WERI-Rb-1 (cell line): Measurements from ENCODE around the gene CTSS.

Experiments
- DNase-seq: peaks from one replicate; pipeline ENCODE4 v3.0.0-alpha.2; 2020
- H3K27ac ChIP-seq: fragments of 250-450 bp; sonication (Bioruptor Pico); 2 replicates; pipeline ENCODE4 v1.5.1; 2020; ENCODE audit warnings: mild to moderate bottlenecking, moderate library complexity
- H3K27me3 ChIP-seq: fragments of 250-450 bp; sonication (Bioruptor Pico); 2 replicates; pipeline ENCODE4 v1.5.1; 2021; ENCODE audit warnings: mild to moderate bottlenecking, low read depth, moderate library complexity; ENCODE audit not compliant: insufficient read depth, severe bottlenecking
- H3K36me3 ChIP-seq: fragments of 250-450 bp; sonication (Bioruptor Pico); 2 replicates; pipeline ENCODE4 v1.5.1; 2020; ENCODE audit warnings: mild to moderate bottlenecking, moderate library complexity
- H3K4me3 ChIP-seq: 2 replicates; pipeline ENCODE4 v1.5.1; 2011; ENCODE audit warnings: low read depth, mild to moderate bottlenecking, control low read depth, low read length
- H3K9me3 ChIP-seq: fragments of 250-450 bp; sonication (Bioruptor Pico); 2 replicates; pipeline ENCODE4 v1.5.1; 2021; ENCODE audit warnings: mild to moderate bottlenecking, moderate library complexity; ENCODE audit not compliant: severe bottlenecking
- CTCF ChIP-seq: IDR thresholded peaks from 2 replicates; pipeline ENCODE4 v1.5.1; 2011; ENCODE audit warnings: low read depth, mild to moderate bottlenecking, control low read depth, inconsistent platforms, low read length

CTSS gene

GRCh38 chr1:150808121-150808520 lies 42.5 kb upstream of the CTSS start, which contains the start of gene CTSK:
Gene CTSK, minus strand, starts transcription at chr1:150808260. Its CDS starts 1,455 bp downstream, at chr1:150806805.
- Histone ChIP-seq H3K4me3 (no peak within 1 kb of the TSS), H3K36me3 (peaks cover 26% of the 10 kb centered on the region), H3K27me3 (no peaks in the 10 kb centered on the region), H3K27ac (no peak within 1 kb of the TSS), H3K9me3 (no peaks in the 10 kb centered on the region)
- DNase-seq: no peak
- TF ChIP-seq CTCF: no peak

GRCh38 chr1:150807249-150808023 lies 41.9 kb upstream of the CTSS start:
- DNase-seq: no peak
- Histone ChIP-seq H3K4me3 (no peak overlapping the region), H3K36me3 (peaks cover 19% of the 10 kb centered on the region)

DNA sequence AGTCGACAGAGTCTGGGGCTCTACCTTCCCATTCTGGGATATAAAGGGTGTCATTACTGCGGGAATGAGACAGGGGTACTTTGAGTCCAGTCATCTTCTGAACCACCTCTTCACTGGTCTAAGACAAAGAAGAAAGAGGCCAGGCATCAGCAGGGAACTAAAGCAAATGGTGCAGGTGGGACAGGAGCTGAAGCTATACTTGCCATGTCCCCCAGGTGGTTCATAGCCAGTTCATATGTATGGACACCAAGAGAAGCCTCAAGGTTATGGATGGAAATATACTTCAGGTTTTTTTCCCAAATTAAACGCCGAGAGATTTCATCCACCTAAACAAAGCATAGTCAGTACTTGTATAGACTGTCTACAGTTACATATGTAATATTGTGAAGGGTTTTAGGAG lies 40.3 kb upstream of the CTSS start:
- no peaks in the 10 kb centered on the region for H3K27me3 ChIP-seq
- peaks cover 3% of the 10 kb centered on the region for H3K36me3 ChIP-seq
- no peak for DNase-seq
- no peak for TF ChIP-seq CTCF
- no peaks in the 10 kb centered on the region for H3K9me3 ChIP-seq
- no peak overlapping the region for H3K27ac ChIP-seq
- H3K4me3 ChIP-seq: no peak overlapping the region

More at GRCh38 chr1:150807249-150808023, 41.9 kb upstream of the CTSS start:
- Histone ChIP-seq H3K27me3 (no peaks in the 10 kb centered on the region), H3K27ac (no peak overlapping the region), H3K9me3 (no peaks in the 10 kb centered on the region)
- no peak for TF ChIP-seq CTCF

- TF ChIP-seq CTCF: no peak
- H3K4me3 ChIP-seq: no peak overlapping the region
- no peak overlapping the region for H3K27ac ChIP-seq
- no peaks in the 10 kb centered on the region for H3K9me3 ChIP-seq
- H3K27me3 ChIP-seq: no peaks in the 10 kb centered on the region
- no peak for DNase-seq
- no peaks in the 10 kb centered on the region; the same call in 1 of the 2 replicates for H3K36me3 ChIP-seq
These were observed 39.1 kb upstream of the CTSS start for GRCh38 chr1:150804671-150805070.

DNA sequence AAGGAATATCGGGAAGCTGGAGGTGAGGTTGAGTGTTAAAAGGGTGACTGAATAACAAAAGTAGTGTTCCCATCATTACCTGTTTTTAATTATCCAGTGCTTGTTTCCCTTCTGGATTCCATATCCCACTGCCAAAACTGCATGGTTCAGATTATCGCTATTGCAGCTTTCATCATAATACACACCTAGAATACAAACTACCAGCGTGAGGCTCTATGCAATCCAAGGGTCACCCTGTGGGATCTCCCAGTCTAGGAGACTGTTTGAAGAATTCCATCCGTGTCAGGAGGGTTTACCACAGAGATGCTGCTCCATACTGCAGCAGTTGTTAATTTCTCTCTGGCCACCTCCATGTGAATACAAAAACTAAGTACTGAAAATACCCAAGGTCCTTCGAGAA lies 33.5 kb upstream of the CTSS start:
- no peak for TF ChIP-seq CTCF
- DNase-seq: no peak
- no peak overlapping the region for H3K27ac ChIP-seq
- H3K9me3 ChIP-seq: no peaks in the 10 kb centered on the region
- H3K27me3 ChIP-seq: no peaks in the 10 kb centered on the region
- H3K36me3 ChIP-seq: no peaks in the 10 kb centered on the region
- no peak overlapping the region for H3K4me3 ChIP-seq

DNA sequence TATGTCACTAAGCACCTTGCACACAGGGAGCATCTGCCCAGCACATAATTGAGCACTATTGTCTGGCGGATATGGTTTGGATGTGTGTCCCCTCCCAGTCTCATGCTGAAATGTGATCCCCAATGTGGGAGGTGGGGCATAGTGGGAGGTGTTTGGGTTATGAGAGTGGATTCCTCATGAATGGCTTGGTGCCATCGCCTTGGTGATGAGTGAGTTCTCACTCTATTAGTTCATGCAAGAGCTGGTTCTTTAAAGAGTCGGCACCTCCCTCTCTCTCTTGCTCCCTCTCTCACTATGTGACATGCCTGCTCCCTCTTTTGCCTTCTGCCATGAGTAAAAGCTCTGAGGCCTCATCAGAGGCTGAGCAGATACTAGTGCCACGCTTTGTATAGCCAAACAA lies 32.9 kb upstream of the CTSS start:
- Histone ChIP-seq H3K27me3 (no peaks in the 10 kb centered on the region), H3K9me3 (no peaks in the 10 kb centered on the region), H3K27ac (no peak overlapping the region), H3K4me3 (no peak overlapping the region), H3K36me3 (no peaks in the 10 kb centered on the region)
- peak; percentile 30 for DNase-seq
- no peak for TF ChIP-seq CTCF
